HPDE6-E6E7 (cell line): ENCODE results near the gene ALPK3.
"Not testable (repeated sequence)": the region's sequence is repeated elsewhere in the genome, so short reads cannot be mapped to it uniquely, and the experiment has no call there.

Experiments used
- DNase-seq: peaks from one replicate; pipeline ENCODE4 v3.0.0; 2011; ENCODE audit warnings: missing footprints; ENCODE audit errors: extremely low spot score

ALPK3 gene

DNA sequence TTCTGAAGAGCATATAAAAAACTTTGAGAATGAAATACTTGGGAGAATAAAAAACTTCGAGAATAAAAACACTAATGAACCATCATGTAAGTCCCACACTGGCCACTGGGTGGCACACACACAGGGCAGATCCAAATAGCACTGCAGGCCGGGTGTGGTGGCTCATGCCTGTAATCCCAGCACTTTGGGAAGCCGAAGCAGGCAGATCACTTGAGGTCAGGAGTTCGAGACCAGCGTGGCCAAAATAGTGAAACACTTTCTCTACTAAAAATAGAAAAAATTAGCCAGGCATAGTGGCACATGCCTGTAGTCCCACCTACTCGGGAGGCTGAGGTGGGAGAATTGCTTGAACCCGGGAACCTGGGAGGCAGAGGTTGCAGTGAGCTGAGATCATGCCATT lies 28.5 kb downstream of the ALPK3 start:
- DNase-seq, result not testable (repeated sequence)

- no peak for DNase-seq
Observed at GRCh38 chr15:84846269-84846668, 29.1 kb downstream of the ALPK3 start.

DNA sequence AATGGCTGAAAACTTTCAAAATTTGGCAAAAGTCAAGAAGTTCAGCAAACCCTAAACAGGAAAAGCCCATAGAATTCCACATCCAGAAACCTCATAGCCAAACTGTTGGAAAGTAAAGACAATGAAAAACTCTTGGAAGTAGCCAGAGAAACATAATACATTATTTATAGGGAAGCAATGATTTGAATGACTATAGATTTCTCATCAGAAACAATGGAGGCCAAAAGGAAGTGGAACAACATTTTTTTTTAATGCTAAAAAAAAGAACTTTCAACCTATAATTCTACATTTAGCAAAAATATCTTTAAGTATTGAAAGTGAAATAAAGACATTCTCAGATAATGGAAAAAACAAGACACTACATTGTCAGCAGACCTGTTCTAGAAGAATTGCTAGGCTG lies 30.2 kb downstream of the ALPK3 start:
- no peak for DNase-seq

- no peak for DNase-seq
Observed at GRCh38 chr15:84852212-84852611, 35.1 kb downstream of the ALPK3 start.

DNA sequence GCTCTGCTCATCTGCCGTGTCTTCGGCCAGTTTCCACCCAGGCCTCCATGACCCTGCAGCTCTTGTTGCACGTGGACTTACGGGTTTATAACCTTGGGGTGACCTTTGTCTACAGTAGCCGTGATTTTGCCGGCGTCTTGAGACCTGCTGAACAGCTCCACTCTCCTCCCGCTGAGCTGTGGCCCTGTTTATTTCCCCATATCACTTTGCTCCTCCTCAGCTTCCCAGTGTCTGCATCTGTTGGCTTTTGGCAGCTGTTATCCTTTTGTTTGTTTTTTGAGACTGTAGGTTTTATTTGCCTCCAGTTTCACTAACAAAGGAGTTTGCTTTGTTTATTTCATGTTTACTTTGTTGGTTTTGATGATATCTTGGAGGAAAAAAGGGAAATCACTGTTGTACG lies 38.0 kb downstream of the ALPK3 start:
- DNase-seq, result no peak

DNA sequence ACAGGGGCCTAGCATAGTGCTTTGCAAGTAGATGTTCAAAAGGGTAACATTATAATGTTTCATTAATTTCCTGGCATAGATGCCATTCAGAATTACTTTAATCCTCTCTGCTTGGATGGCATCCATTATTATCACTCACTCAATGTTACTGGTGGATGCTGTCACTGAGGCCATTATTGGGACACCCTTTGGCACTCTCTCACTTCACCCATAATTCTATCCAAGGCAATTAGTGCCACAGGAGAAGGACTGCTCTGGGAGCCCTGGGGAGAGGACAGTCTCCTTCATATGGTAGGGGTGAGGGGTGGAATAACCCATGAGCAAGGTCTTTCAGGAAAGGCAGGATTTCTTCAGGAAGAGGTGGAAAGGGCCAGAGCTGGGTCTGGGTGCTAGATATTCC lies 38.6 kb downstream of the ALPK3 start:
- no peak for DNase-seq

- no peak for DNase-seq
Observed at GRCh38 chr15:84856731-84857417, 39.7 kb downstream of the ALPK3 start.

DNA sequence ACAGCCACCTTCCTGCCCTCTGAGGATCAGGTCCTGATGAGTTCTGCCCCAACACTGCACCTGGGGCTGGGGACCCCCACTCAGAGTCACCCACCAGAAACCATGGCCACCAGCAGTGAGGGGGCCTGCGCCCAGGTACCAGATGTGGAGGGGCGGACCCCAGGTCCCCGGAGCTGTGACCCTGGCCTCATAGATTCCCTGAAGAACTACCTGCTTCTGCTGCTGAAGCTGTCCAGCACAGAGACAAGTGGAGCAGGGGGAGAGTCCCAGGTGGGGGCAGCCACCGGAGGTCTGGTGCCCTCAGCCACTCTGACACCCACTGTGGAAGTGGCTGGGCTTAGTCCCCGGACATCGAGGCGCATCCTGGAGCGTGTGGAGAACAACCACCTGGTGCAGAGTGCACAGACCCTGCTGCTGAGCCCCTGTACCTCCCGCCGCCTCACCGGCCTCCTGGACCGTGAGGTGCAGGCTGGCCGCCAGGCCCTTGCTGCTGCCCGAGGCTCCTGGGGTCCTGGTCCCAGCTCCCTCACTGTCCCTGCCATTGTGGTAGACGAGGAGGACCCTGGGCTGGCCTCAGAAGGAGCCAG lies 40.4 kb downstream of the ALPK3 start:
- DNase-seq, result no peak

DNA sequence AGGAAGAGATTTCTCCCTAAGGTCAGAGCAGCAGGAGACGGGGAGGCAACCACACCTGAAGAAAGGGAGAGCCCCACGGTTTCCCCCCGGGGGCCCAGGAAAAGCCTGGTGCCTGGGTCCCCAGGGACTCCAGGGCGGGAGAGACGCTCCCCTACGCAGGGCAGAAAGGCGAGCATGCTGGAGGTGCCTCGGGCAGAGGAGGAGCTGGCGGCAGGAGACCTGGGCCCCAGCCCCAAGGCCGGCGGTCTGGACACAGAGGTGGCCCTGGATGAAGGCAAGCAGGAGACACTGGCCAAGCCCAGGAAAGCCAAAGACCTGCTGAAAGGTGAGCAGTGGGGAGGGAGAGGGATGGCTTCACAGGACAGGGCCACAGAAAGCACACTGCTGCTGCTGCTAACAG lies 41.1 kb downstream of the ALPK3 start:
- no peak for DNase-seq

GRCh38 chr15:84859144-84859543 lies 42.0 kb downstream of the ALPK3 start:
- peak; percentile 92 for DNase-seq

DNA sequence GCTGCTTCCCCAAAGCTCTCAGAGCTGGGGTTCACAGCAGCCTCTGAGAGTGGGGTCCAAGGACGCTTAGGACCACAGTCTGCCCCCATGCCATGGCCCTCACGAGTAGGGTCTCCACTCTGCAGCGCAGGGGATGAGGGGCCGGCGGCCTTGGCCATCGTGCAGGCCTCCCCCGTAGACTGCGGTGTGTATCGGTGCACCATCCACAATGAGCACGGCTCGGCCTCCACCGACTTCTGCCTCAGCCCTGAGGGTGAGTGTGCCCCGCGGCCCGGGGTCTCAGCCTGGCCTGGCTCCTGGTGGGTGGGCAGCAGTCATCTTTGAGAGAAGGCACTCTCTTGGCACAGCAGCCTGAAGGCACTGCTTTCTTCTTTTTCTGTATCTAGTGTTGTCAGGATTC lies 42.5 kb downstream of the ALPK3 start:
- no peak for DNase-seq

- DNase-seq, result no peak
Observed at GRCh38 chr15:84861781-84862180, 44.6 kb downstream of the ALPK3 start.

DNA sequence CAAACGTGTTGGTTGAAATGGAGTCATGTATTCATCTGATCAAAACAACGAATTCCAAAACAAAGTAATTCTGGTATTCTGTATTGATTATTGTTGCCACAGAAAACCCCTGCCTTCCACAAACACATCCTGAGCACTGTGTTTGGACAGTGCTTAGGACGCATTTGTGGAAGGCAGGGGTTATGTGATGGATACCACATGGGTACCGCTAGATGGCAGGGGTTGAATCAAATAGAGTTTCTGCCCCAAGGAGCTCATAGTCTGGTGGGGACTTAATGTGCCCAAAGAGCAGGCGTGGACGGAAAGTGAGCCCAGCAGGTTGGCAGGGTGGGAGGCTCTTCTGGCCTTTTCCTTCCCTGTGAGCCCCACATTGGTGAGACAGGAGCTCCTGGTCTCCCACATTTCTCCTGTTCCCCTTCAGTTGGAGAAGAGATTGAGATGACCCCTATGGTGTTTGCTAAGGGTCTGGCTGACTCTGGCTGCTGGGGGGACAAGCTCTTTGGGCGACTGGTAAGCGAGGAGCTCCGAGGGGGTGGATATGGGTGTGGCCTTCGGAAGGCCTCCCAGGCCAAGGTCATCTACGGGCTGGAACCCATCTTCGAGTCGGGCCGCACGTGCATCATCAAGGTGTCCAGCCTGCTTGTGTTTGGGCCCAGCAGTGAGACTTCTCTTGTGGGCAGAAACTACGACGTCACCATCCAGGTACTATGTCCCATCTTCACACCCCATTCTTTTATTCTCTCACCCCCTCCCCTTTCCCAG lies 45.2 kb downstream of the ALPK3 start:
- no peak for DNase-seq

- DNase-seq, result no peak
Observed at GRCh38 chr15:84863565-84864443, 46.6 kb downstream of the ALPK3 start.

DNA sequence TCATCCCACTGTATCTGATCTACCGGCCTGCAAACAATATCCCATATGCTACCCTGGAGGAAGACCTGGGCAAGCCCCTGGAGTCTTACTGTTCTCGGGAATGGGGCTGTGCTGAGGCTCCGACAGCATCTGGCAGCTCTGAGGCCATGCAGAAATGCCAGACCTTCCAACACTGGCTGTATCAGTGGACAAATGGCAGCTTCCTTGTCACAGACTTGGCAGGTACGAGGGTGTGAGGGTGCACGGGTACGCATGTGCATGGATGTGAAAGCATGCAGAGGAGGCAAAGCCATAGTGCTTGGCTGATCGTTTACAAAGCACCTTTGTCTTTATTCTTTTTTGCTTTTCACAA lies 47.3 kb downstream of the ALPK3 start:
- no peak for DNase-seq

GRCh38 chr15:84865074-84865569 lies 48.0 kb downstream of the ALPK3 start:
- DNase-seq, result no peak

GRCh38 chr15:84868037-84868880 lies 51.1 kb downstream of the ALPK3 start:
- DNase-seq, result no peak

DNA sequence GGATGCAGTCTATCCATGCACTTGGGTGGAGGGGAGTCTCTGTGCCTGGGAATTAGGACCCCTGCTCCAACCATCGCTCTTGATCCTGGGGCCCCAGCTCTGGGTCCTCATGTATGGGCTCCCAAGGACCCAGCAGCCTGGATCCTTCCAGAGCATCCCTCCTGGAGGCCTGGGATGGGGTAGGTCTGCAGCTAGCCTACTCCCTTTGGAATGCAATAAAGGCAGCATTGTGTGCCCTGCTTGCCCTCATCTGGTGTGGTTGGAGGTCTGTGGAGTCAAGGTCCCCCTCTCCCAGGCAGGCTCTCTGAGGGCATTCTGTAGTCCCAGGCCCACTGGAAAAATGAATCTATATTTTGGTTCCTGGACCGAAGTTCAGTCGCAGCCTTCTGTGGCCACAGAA lies 52.4 kb downstream of the ALPK3 start:
- no peak for DNase-seq

DNA sequence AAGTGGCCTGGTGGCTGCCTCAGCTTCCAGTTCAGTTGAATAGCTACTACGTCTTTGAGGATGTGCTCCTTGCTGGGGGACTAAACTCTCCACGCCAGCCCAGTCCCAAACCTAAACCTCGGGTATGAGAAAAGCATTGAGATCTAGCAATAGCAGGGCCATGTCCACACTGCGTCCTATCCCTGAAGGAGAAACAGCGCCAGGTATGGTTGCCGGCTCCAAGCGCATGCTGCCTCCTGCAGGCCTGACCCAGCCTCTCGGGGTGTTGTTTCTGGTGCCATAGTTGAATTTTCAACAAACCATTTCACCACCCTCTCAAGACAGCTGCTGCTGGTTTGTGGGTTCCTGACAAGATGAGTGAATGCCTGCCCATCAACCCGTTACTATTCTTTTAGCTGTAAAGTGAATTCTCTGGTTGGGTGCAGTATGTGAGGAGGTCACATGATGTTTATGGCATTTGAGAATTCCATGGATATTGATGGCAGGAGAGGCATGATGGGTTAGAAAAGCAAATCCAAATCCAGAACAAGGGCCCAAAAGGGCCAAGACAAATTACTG lies 54.4 kb downstream of the ALPK3 start:
- no peak for DNase-seq

GRCh38 chr15:84872009-84872910 lies 55.1 kb downstream of the ALPK3 start:
- no peak for DNase-seq
